ENCODE measurements around the gene MTERF2. TPM values are rescaled to one million over a fixed set of nuclear protein-coding genes. Genes with fewer than 3 reads are reported as not detected.

MTERF2 gene
- total and polyA plus RNA-seq, 2 donors (not counting 3 experiments of a cell fraction or from before 2014, with no cell fraction given), result 3.4 to 9.6 TPM

DNA sequence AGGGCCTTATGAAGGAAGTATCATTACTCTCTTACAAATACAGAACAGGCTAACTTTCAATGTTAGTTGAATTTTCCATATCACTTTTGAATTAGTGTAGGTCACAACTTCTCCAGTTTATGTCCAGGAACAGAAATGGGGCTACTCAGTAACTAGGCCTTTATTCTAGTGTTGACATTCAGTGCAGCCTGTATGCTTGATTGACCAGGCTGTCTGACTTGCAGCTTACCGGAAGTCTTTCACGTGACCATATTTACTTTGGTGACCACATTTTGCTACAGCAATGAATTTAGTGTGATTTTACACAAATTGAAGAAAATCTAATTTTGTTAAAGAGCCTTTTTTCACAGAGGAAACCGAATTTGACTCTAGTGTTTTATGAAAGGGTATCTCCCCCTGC is 12.4 kb downstream of the MTERF2 start:
- Histone ChIP-seq H3K27me3 (ENCODE audit: control insufficient read depth in 2 of 2, insufficient read depth in 2 of 2, low read length in 2 of 2) (no peaks in the 10 kb centered on the region), H3K36me3 (ENCODE audit: control insufficient read depth in 2 of 2, extremely low read depth in 1 of 2, insufficient read depth in 2 of 2, low read length in 2 of 2) (peaks cover 6 to 14% of the 10 kb centered on the region in 2 experiments), H3K9me1 (replicated peaks; ENCODE audit: control insufficient read depth, extremely low read depth, insufficient read depth, low read length) (no peaks in the 10 kb centered on the region), H3K4me2 (ENCODE audit: insufficient read depth, low read length) (no peak overlapping the region), H3K4me1 (ENCODE audit: control insufficient read depth, extremely low read depth, insufficient read depth, low read length) (peaks cover 24% of the 10 kb centered on the region), H3K79me2 (ENCODE audit: control insufficient read depth, insufficient read depth, low read length) (peaks cover 1% of the 10 kb centered on the region), H3K9me3 (replicated peaks; ENCODE audit: control insufficient read depth, insufficient read depth, low read length) (no peaks in the 10 kb centered on the region), H3K27ac (ENCODE audit: insufficient read depth, low read depth, low read length) (no peak overlapping the region), H4K20me1 (replicated peaks; ENCODE audit: control insufficient read depth, extremely low read depth, insufficient read depth, low read length) (peaks cover 8% of the 10 kb centered on the region), H3K9ac (replicated peaks; ENCODE audit: extremely low read depth, insufficient read depth, low read length) (no peak overlapping the region), H2AFZ (ENCODE audit: low read depth, low read length) (no peak overlapping the region), H3K4me3 (replicated peaks in 1 of 3; ENCODE audit: insufficient read depth in 1 of 3, low read depth in 1 of 3, low read length in 3 of 3) (no peak overlapping the region)
- FAIRE-seq, result no peak
- POLR2A ChIA-PET, result no interaction called here
- DNase-seq (ENCODE audit: low read depth, low spot score), result no peak
- CTCF ChIA-PET, result no interaction called here
- no TSS peak for BruUV-seq (replicated peaks)
- TF ChIP-seq, protein P1, sequence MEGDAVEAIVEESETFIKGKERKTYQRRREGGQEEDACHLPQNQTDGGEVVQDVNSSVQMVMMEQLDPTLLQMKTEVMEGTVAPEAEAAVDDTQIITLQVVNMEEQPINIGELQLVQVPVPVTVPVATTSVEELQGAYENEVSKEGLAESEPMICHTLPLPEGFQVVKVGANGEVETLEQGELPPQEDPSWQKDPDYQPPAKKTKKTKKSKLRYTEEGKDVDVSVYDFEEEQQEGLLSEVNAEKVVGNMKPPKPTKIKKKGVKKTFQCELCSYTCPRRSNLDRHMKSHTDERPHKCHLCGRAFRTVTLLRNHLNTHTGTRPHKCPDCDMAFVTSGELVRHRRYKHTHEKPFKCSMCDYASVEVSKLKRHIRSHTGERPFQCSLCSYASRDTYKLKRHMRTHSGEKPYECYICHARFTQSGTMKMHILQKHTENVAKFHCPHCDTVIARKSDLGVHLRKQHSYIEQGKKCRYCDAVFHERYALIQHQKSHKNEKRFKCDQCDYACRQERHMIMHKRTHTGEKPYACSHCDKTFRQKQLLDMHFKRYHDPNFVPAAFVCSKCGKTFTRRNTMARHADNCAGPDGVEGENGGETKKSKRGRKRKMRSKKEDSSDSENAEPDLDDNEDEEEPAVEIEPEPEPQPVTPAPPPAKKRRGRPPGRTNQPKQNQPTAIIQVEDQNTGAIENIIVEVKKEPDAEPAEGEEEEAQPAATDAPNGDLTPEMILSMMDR (IDR thresholded peaks at IDR 0.05; ENCODE audit: extremely low read depth in 1 of 2, insufficient read depth in 1 of 2, low read depth in 1 of 2, low read length in 2 of 2), result no peak
- no peak for TF ChIP-seq POLR2AphosphoS5 (IDR thresholded peaks at IDR 0.05; ENCODE audit: insufficient read depth, low read depth, low read length)
- TF ChIP-seq GATA2 (IDR thresholded peaks at IDR 0.05; ENCODE audit: insufficient read depth, insufficient read length, low read depth, low read length), result no peak
- dilution Hi-C loops (cut with MboI; ENCODE audit: extremely low pct_ligation_motif_present, low sequenced_read_pairs) (no loop called here), intact Hi-C loops (cut with micrococcal nuclease) (no loop called here)

DNA sequence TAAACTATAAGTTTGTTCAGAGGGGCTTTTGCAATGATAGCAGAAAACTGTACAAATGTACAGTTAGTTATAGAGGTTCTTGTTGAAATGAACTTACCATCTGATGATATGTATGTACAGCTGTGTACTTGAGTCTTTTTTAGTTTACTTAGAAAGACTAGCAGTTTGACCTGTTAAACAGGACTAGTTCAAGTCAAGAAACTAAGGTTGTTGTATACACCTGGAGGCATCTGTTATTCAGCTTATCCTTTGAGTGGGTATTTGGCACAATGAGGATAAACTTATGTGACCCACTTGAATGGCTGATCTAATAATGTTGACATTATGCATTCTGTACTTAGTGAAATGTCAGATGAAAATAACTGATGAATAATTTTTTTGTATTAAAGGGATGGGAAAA is 13.4 kb downstream of the MTERF2 start:
- H3K4me2 ChIP-seq (ENCODE audit: insufficient read depth, low read length), result no peak overlapping the region
- DNase-seq (ENCODE audit: low read depth, low spot score) (no peak), FAIRE-seq (no peak)
- peaks cover 8% of the 10 kb centered on the region for H4K20me1 ChIP-seq (replicated peaks; ENCODE audit: control insufficient read depth, extremely low read depth, insufficient read depth, low read length)
- no peaks in the 10 kb centered on the region for H3K27me3 ChIP-seq (ENCODE audit: control insufficient read depth in 2 of 2, insufficient read depth in 2 of 2, low read length in 2 of 2)
- CTCF ChIA-PET, result no interaction called here
- H3K4me3 ChIP-seq (replicated peaks in 1 of 3; ENCODE audit: insufficient read depth in 1 of 3, low read depth in 1 of 3, low read length in 3 of 3), result no peak overlapping the region
- H3K9me1 ChIP-seq (replicated peaks; ENCODE audit: control insufficient read depth, extremely low read depth, insufficient read depth, low read length), result no peaks in the 10 kb centered on the region
- H3K9me3 ChIP-seq (replicated peaks; ENCODE audit: control insufficient read depth, insufficient read depth, low read length), result no peaks in the 10 kb centered on the region
- H3K27ac ChIP-seq (ENCODE audit: insufficient read depth, low read depth, low read length), result no peak overlapping the region
- intact Hi-C loops (cut with micrococcal nuclease), result loop anchor here (2.0 kb wide), 1 partner anchor 17 kb away; no protein-coding TSS in a partner anchor
- POLR2A ChIA-PET, result interaction anchor here (1.3 kb wide), 1 partner anchor 18 kb away, joined by 5 read pairs; the partner anchor contains the start of gene TMEM263
- H3K79me2 ChIP-seq (ENCODE audit: control insufficient read depth, insufficient read depth, low read length), result peaks cover 1% of the 10 kb centered on the region
- H3K9ac ChIP-seq (replicated peaks; ENCODE audit: extremely low read depth, insufficient read depth, low read length), result no peak overlapping the region
- peaks cover 24% of the 10 kb centered on the region for H3K4me1 ChIP-seq (ENCODE audit: control insufficient read depth, extremely low read depth, insufficient read depth, low read length)
- no peak overlapping the region for H2AFZ ChIP-seq (ENCODE audit: low read depth, low read length)
- peaks cover 6 to 16% of the 10 kb centered on the region in 2 experiments for H3K36me3 ChIP-seq (ENCODE audit: control insufficient read depth in 2 of 2, extremely low read depth in 1 of 2, insufficient read depth in 2 of 2, low read length in 2 of 2)
- no TSS peak for BruUV-seq (replicated peaks)
- TF ChIP-seq POLR2AphosphoS5 (IDR thresholded peaks at IDR 0.05; ENCODE audit: insufficient read depth, low read depth, low read length) (no peak), EZH2 (IDR thresholded peaks at IDR 0.05; ENCODE audit: borderline replicate concordance, low read depth, low read length, severe bottlenecking) (no peak), FOS (IDR thresholded peaks at IDR 0.05; ENCODE audit: borderline replicate concordance, insufficient read depth, low read length) (no peak), JUN (IDR thresholded peaks at IDR 0.05; ENCODE audit: borderline replicate concordance, insufficient read depth, insufficient read length, low read depth) (no peak), GATA2 (IDR thresholded peaks at IDR 0.05; ENCODE audit: insufficient read depth, insufficient read length, low read depth, low read length) (no peak), POLR2A (IDR thresholded peaks at IDR 0.05; ENCODE audit: low read depth, low read length) (no peak), MYC (IDR thresholded peaks at IDR 0.05; ENCODE audit: low read depth, low read length) (no peak)
- TF ChIP-seq, protein P2, sequence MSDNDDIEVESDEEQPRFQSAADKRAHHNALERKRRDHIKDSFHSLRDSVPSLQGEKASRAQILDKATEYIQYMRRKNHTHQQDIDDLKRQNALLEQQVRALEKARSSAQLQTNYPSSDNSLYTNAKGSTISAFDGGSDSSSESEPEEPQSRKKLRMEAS (IDR thresholded peaks at IDR 0.05; ENCODE audit: insufficient read depth, insufficient read length), result no peak
- TF ChIP-seq, protein P1 (IDR thresholded peaks at IDR 0.05; ENCODE audit: extremely low read depth in 1 of 2, insufficient read depth in 1 of 2, low read depth in 1 of 2, low read length in 2 of 2), result no peak
- dilution Hi-C loops (cut with MboI; ENCODE audit: extremely low pct_ligation_motif_present, low sequenced_read_pairs), result no loop called here
